ENCODE measurements around the gene EFNA5.

The EFNA5 gene

GRCh38 chr5:107483231-107484024 lies 187.3 kb downstream of the EFNA5 start:
- no peaks in the 10 kb centered on the region for H3K9me3 ChIP-seq (ENCODE audit: control insufficient read depth, insufficient read depth, low read depth, low read length)
- CTCF ChIA-PET: no interaction called here
- no peak overlapping the region for H3K27ac ChIP-seq (ENCODE audit: extremely low read depth, low read depth, low read length)
- peaks cover 29% of the 10 kb centered on the region for H3K4me1 ChIP-seq (ENCODE audit: control insufficient read depth, insufficient read depth, low read length)
- POLR2A ChIA-PET: no interaction called here
- H3K36me3 ChIP-seq (ENCODE audit: control insufficient read depth in 2 of 2, insufficient read depth in 1 of 2, low read length in 2 of 2): no peaks in the 10 kb centered on the region
- H3K4me3 ChIP-seq (ENCODE audit: low read depth, low read length): no peak overlapping the region
- TF ChIP-seq ZNF555 (tag by site-specific recombination; conservative IDR thresholded peaks at IDR 0.05) (no peak), ZNF624 (tag by site-specific recombination; IDR thresholded peaks at IDR 0.05) (no peak), ZFP41 (tag by site-specific recombination; IDR thresholded peaks at IDR 0.05; ENCODE audit: borderline replicate concordance) (no peak), PRDM2 (tag by site-specific recombination; IDR thresholded peaks at IDR 0.05; ENCODE audit: borderline replicate concordance) (no peak), ZNF169 (tag by site-specific recombination; IDR thresholded peaks at IDR 0.05) (no peak), ZNF248 (tag by site-specific recombination; IDR thresholded peaks at IDR 0.05) (no peak), ZNF350 (tag by site-specific recombination; IDR thresholded peaks at IDR 0.05) (no peak)

- Histone ChIP-seq H3K36me3 (ENCODE audit: control insufficient read depth in 2 of 2, insufficient read depth in 1 of 2, low read length in 2 of 2) (no peaks in the 10 kb centered on the region), H3K27ac (ENCODE audit: extremely low read depth, low read depth, low read length) (no peak overlapping the region), H3K4me1 (ENCODE audit: control insufficient read depth, insufficient read depth, low read length) (peaks cover 17% of the 10 kb centered on the region; the same call in 1 of the 2 replicates), H3K4me3 (ENCODE audit: low read depth, low read length) (no peak overlapping the region), H3K9me3 (ENCODE audit: control insufficient read depth, insufficient read depth, low read depth, low read length) (no peaks in the 10 kb centered on the region)
- ChIA-PET POLR2A (no interaction called here), CTCF (no interaction called here)
- TF ChIP-seq ATF2 (tag by site-specific recombination; IDR thresholded peaks at IDR 0.05; ENCODE audit: low read depth): peak; percentile 62
- TF ChIP-seq IKZF3 (tag by site-specific recombination; IDR thresholded peaks at IDR 0.05): peak; percentile 6; the same call in 1 of the 2 replicates
- peak; percentile 65 for TF ChIP-seq ZNF394 (tag by site-specific recombination; IDR thresholded peaks at IDR 0.05; ENCODE audit: borderline replicate concordance)
- peak; percentile 81 for TF ChIP-seq SP7 (tag by site-specific recombination; IDR thresholded peaks at IDR 0.05)
- TF ChIP-seq ZNF629 (tag by site-specific recombination; IDR thresholded peaks at IDR 0.05): peak; percentile 76
- peak; percentile 83 for TF ChIP-seq ZBTB20 (tag by site-specific recombination; IDR thresholded peaks at IDR 0.05)
- no peak for TF ChIP-seq SP3 (tag by site-specific recombination; IDR thresholded peaks at IDR 0.05)
- TF ChIP-seq ZNF837 (tag by site-specific recombination; IDR thresholded peaks at IDR 0.05): no peak
- no peak for TF ChIP-seq ZFP3 (tag by site-specific recombination; IDR thresholded peaks at IDR 0.05; ENCODE audit: low read depth)
- TF ChIP-seq BCL11A (tag by site-specific recombination; IDR thresholded peaks at IDR 0.05; ENCODE audit: low read depth): no peak
- TF ChIP-seq WT1 (tag by site-specific recombination; IDR thresholded peaks at IDR 0.05): no peak
- TF ChIP-seq PRDM6 (tag by site-specific recombination; IDR thresholded peaks at IDR 0.05): peak; percentile 77
- TF ChIP-seq ZBTB8A (tag by site-specific recombination; IDR thresholded peaks at IDR 0.05): 0 out of 2 replicates have a peak, but pooled peaks have one; percentile 13
- TF ChIP-seq ZNF600 (tag by site-specific recombination; IDR thresholded peaks at IDR 0.05): no peak
- 0 out of 2 replicates have a peak, but pooled peaks have one; percentile 45 for TF ChIP-seq ZXDB (tag by site-specific recombination; IDR thresholded peaks at IDR 0.05)
These were observed 192.6 kb downstream of the EFNA5 start for GRCh38 chr5:107478068-107478641.

Measured in HEK293 (cell line).